ENCODE data around the gene ITGB1. TPM values are rescaled to one million over a fixed set of nuclear protein-coding genes. Genes with fewer than 3 reads are reported as not detected.
A peak's percentile ranks its signal among the peaks of the same experiment; 100 is the strongest.

The ITGB1 gene
- total and polyA plus RNA-seq, 8 donors, result 57.9 to 909 (median 176) TPM

GRCh38 chr10:32947586-32947985, 10.4 kb downstream of the ITGB1 start:
- Histone ChIP-seq H3K27me3 (no peaks in the 10 kb centered on the region), H3K4me3 (no peak overlapping the region), H3K9me3 (no peaks in the 10 kb centered on the region), H3K4me1 (peaks cover 40 to 97% (median 71%) of the 10 kb centered on the region in 4 donors), H3K27ac (no peak overlapping the region), H3K36me3 (no peaks in the 10 kb centered on the region)
- no peak for TF ChIP-seq POLR2AphosphoS5 (IDR thresholded peaks at IDR 0.05)
- TF ChIP-seq EP300 (IDR thresholded peaks at IDR 0.05), result no peak
- TF ChIP-seq, protein P1, sequence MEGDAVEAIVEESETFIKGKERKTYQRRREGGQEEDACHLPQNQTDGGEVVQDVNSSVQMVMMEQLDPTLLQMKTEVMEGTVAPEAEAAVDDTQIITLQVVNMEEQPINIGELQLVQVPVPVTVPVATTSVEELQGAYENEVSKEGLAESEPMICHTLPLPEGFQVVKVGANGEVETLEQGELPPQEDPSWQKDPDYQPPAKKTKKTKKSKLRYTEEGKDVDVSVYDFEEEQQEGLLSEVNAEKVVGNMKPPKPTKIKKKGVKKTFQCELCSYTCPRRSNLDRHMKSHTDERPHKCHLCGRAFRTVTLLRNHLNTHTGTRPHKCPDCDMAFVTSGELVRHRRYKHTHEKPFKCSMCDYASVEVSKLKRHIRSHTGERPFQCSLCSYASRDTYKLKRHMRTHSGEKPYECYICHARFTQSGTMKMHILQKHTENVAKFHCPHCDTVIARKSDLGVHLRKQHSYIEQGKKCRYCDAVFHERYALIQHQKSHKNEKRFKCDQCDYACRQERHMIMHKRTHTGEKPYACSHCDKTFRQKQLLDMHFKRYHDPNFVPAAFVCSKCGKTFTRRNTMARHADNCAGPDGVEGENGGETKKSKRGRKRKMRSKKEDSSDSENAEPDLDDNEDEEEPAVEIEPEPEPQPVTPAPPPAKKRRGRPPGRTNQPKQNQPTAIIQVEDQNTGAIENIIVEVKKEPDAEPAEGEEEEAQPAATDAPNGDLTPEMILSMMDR (IDR thresholded peaks at IDR 0.05), result no peak
- no peak for TF ChIP-seq POLR2A (IDR thresholded peaks at IDR 0.05)
- WGBS, 5 donors, result 89 to 96% (median 93%) methylated on average over 5 of the region's 5 CpGs
- intact Hi-C loops (cut with DNase I; ENCODE audit: low total_unique reads), result no loop called here
- DNase-seq, result no peak

DNA sequence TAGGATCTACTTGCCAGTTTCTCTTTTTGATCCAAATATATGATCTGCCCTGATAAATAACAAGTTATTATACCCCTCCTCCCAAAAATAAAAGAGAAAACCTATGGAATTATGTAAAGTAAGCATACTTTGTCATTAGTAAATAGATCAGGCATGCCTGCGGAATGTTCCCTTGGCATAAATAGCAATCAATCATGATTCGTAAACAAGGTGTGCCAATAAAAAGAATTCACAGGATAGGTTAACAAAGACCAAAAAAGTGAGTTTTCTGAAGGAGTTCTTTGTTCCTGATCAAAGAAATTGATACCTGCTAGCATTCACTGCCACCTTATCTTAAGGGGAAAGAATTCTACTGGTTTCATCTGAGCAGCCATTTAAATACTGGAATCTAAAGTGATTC, 11.9 kb downstream of the ITGB1 start:
- H3K36me3 ChIP-seq, result no peaks in the 10 kb centered on the region
- H3K4me1 ChIP-seq, result peaks cover 33 to 97% (median 70%) of the 10 kb centered on the region in 4 donors
- H3K27ac ChIP-seq, result no peak overlapping the region
- no peaks in the 10 kb centered on the region for H3K9me3 ChIP-seq
- no peaks in the 10 kb centered on the region for H3K27me3 ChIP-seq
- 43 to 73% (median 67%) methylated on average over 2 of the region's 2 CpGs for WGBS, 5 donors
- DNase-seq, result no peak
- no peak overlapping the region for H3K4me3 ChIP-seq
- intact Hi-C loops (cut with DNase I; ENCODE audit: low total_unique reads), result no loop called here
- TF ChIP-seq, protein P1 (IDR thresholded peaks at IDR 0.05), result no peak
- TF ChIP-seq POLR2A (IDR thresholded peaks at IDR 0.05) (no peak), POLR2AphosphoS5 (IDR thresholded peaks at IDR 0.05) (no peak), EP300 (IDR thresholded peaks at IDR 0.05) (no peak)

- Histone ChIP-seq H3K4me1 (peaks cover 20 to 99% (median 70%) of the 10 kb centered on the region in 4 donors), H3K27me3 (no peaks in the 10 kb centered on the region), H3K27ac (peak overlapping the region in 1 of 5 donors; percentile 49), H3K36me3 (no peaks in the 10 kb centered on the region), H3K4me3 (no peak overlapping the region), H3K9me3 (no peaks in the 10 kb centered on the region)
- TF ChIP-seq EP300 (IDR thresholded peaks at IDR 0.05), result no peak
- TF ChIP-seq POLR2A (IDR thresholded peaks at IDR 0.05), result no peak
- TF ChIP-seq POLR2AphosphoS5 (IDR thresholded peaks at IDR 0.05), result no peak
- TF ChIP-seq, protein P1 (IDR thresholded peaks at IDR 0.05), result no peak
- no peak for DNase-seq
- intact Hi-C loops (cut with DNase I; ENCODE audit: low total_unique reads), result no loop called here
- WGBS, 5 donors, result 80 to 87% (median 86%) methylated on average over 24 of the region's 24 CpGs
These were observed 14.0 kb downstream of the ITGB1 start for GRCh38 chr10:32943854-32944661.

DNA sequence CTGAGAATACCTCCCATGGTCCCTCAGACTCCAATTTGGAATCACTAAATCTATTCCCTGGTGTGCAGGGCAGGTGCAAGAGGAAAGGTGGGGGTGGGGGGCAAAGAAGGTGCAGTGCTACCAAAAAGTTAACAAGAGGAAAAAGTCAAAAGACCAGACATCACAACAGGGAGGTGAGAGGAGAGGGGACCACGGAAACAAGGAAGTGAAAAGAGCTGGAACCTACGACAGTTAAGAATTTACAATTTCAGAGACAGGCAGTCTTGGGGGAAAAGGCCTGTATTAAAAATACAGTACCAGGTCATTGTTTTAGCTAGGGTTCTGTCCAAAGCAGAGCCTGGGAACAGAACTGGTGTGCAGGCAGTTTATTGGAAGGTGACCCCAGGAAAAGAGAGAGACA, 14.6 kb downstream of the ITGB1 start:
- Histone ChIP-seq H3K9me3 (no peaks in the 10 kb centered on the region), H3K27ac (peak overlapping the region in 1 of 5 donors; percentile 49), H3K4me3 (no peak overlapping the region), H3K27me3 (no peaks in the 10 kb centered on the region), H3K36me3 (no peaks in the 10 kb centered on the region), H3K4me1 (peaks cover 26 to 99% (median 71%) of the 10 kb centered on the region in 4 donors)
- no peak for DNase-seq
- no peak for TF ChIP-seq POLR2AphosphoS5 (IDR thresholded peaks at IDR 0.05)
- TF ChIP-seq POLR2A (IDR thresholded peaks at IDR 0.05), result no peak
- no peak for TF ChIP-seq EP300 (IDR thresholded peaks at IDR 0.05)
- TF ChIP-seq, protein P1 (IDR thresholded peaks at IDR 0.05), result no peak
- intact Hi-C loops (cut with DNase I; ENCODE audit: low total_unique reads), result no loop called here
- WGBS, 5 donors, result 62 to 72% (median 71%) methylated on average over 2 of the region's 2 CpGs
